CD4-positive, CD25-positive, alpha-beta regulatory T cell (primary cell): ENCODE data around the gene CEP83. TPM values are rescaled to one million over a fixed set of nuclear protein-coding genes. Genes with fewer than 3 reads are reported as not detected.
A peak's percentile ranks its signal among the peaks of the same experiment; 100 is the strongest.

Experiments used
- ATAC-seq, 2 donors: fragments of 150-1000 bp; cut with Tn5 transposase; one replicate each; pipeline ENCODE4 v1.10.0; 2021; ENCODE audit warnings: low read depth in 2 of 2, moderate number of reproducible peaks in 2 of 2, moderate library complexity in 1 of 2
- DNase-seq, 3 donors: peaks; one replicate each; pipeline versions ENCODE4 v3.0.0 to v3.0.0-alpha.2; 2012 to 2022; ENCODE audit warnings: mixed read lengths in 1 of 3
- H3K27ac ChIP-seq: one replicate; pipeline ENCODE4 v1.7.0; 2013; ENCODE audit warnings: mild to moderate bottlenecking, low read length; ENCODE audit not compliant: insufficient read depth, poor library complexity, severe bottlenecking
- H3K27me3 ChIP-seq: one replicate; pipeline ENCODE4 v1.7.0; 2013; ENCODE audit warnings: low read length; ENCODE audit not compliant: control insufficient read depth, insufficient read depth
- H3K36me3 ChIP-seq: one replicate; pipeline ENCODE4 v1.7.0; 2013; ENCODE audit warnings: mild to moderate bottlenecking, low read length, moderate library complexity; ENCODE audit not compliant: control insufficient read depth, insufficient read depth
- H3K4me1 ChIP-seq: 2 replicates; pipeline ENCODE4 v1.7.0; 2013; ENCODE audit warnings: mild to moderate bottlenecking, low read length; ENCODE audit not compliant: insufficient read depth, control insufficient read depth, poor library complexity, severe bottlenecking
- H3K4me3 ChIP-seq: one replicate; pipeline ENCODE4 v1.7.0; 2013; ENCODE audit warnings: low read depth, mild to moderate bottlenecking, low read length, moderate library complexity
- H3K9me3 ChIP-seq, 2 experiments: 1 replicate in 1 of 2; 2 replicates in 1 of 2; pipeline ENCODE4 v1.7.0; 2013; ENCODE audit warnings: low read length in 2 of 2, mild to moderate bottlenecking in 1 of 2, moderate library complexity in 1 of 2; ENCODE audit not compliant: control insufficient read depth in 2 of 2
- H3K27ac Mint-ChIP-seq, 3 donors: one replicate each; pipeline ENCODE4 v1.8.0; 2020 to 2022; ENCODE audit warnings: mild to moderate bottlenecking in 3 of 3, mixed read lengths in 3 of 3, moderate library complexity in 2 of 3
- H3K27me3 Mint-ChIP-seq: one replicate; pipeline ENCODE4 v1.8.0; 2022; ENCODE audit warnings: mild to moderate bottlenecking, mixed read lengths
- H3K36me3 Mint-ChIP-seq: one replicate; pipeline ENCODE4 v1.8.0; 2020; ENCODE audit warnings: mixed read lengths
- H3K4me1 Mint-ChIP-seq, 4 donors: one replicate each; pipeline ENCODE4 v1.8.0; 2020 to 2022; ENCODE audit warnings: mixed read lengths in 4 of 4, mild to moderate bottlenecking in 1 of 4
- H3K4me3 Mint-ChIP-seq, 4 donors: one replicate each; pipeline ENCODE4 v1.8.0; 2020 to 2022; ENCODE audit warnings: mild to moderate bottlenecking in 4 of 4, mixed read lengths in 4 of 4, moderate library complexity in 3 of 4
- H3K9me3 Mint-ChIP-seq, 7 donors: one replicate each; pipeline ENCODE4 v1.8.0; 2020 to 2022; ENCODE audit warnings: mixed read lengths in 7 of 7, mild to moderate bottlenecking in 3 of 7, moderate library complexity in 2 of 7
- polyA plus RNA-seq, 4 donors: library from polyadenylated mRNA; unstranded; fragments of 300-500 nt; fragmentation: Illumina TruSeq; gene quantifications; one replicate each; pipeline ENCODE4 v1.2.3, GENCODE V29; 2021
- total RNA-seq: library from RNA; stranded (reverse); gene quantifications from one replicate; pipeline ENCODE4 v1.2.3, GENCODE V29; 2022

Gene CEP83
- total and polyA plus RNA-seq, 5 donors from 2014 or later: 3.7 to 14.2 (median 5.1) TPM

DNA sequence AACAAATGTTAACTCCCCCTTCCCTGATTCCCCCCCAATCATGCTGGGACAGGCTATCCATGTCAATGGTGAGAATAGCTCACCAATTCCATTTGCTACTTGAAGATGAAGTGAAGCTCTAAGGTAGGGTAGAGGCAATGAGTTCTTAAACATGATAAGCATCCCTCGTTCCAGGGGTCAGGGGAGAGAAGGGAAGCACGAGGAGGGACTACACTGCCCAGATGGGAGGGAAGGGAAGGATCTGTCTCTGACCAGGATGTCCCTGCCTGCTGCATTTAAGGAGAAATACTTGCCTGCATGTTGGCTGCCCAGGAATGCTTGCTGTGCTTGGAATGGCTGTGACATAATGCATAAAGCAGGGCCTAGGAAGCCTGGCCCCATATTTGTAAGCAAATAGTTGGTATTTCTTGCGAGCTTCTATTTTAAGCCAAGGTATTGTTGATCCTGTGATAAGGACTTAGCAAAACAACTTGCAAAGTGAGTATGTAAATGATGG, 155.1 kb downstream of the CEP83 start:
- H3K27ac ChIP-seq: no peak overlapping the region
- H3K4me3 ChIP-seq: no peak overlapping the region
- Mint-ChIP-seq H3K4me1 (peaks cover 0 to 23% (median 10%) of the 10 kb centered on the region in 4 donors), H3K36me3 (peaks cover 64% of the 10 kb centered on the region), H3K27me3 (no peaks in the 10 kb centered on the region), H3K4me3 (no peak overlapping the region), H3K9me3 (peaks cover 0 to 2% (median 0%) of the 10 kb centered on the region in 7 donors), H3K27ac (peak overlapping the region in 2 of 3 donors; percentile 64 to 85)
- no peaks in the 10 kb centered on the region for H3K27me3 ChIP-seq
- no peak for ATAC-seq
- DNase-seq: no peak
- H3K4me1 ChIP-seq: peaks cover 6% of the 10 kb centered on the region
- peaks cover 48% of the 10 kb centered on the region for H3K36me3 ChIP-seq
- no peaks in the 10 kb centered on the region for H3K9me3 ChIP-seq

GRCh38 chr12:94304012-94304411, 155.7 kb downstream of the CEP83 start:
- H3K36me3 ChIP-seq: peaks cover 48% of the 10 kb centered on the region
- peak overlapping the region in 1 of 3 donors; percentile 64 for H3K27ac Mint-ChIP-seq
- H3K4me1 Mint-ChIP-seq: peaks cover 0 to 18% (median 10%) of the 10 kb centered on the region in 4 donors
- DNase-seq: peak in 1 of 3 donors; percentile 20
- no peaks in the 10 kb centered on the region for H3K27me3 ChIP-seq
- no peaks in the 10 kb centered on the region for H3K9me3 ChIP-seq
- no peak for ATAC-seq
- peaks cover 6% of the 10 kb centered on the region for H3K4me1 ChIP-seq
- no peak overlapping the region for H3K4me3 ChIP-seq
- H3K36me3 Mint-ChIP-seq: peaks cover 61% of the 10 kb centered on the region
- H3K9me3 Mint-ChIP-seq: peaks cover 0 to 2% (median 0%) of the 10 kb centered on the region in 7 donors
- no peak overlapping the region for H3K4me3 Mint-ChIP-seq
- no peak overlapping the region for H3K27ac ChIP-seq
- no peaks in the 10 kb centered on the region for H3K27me3 Mint-ChIP-seq

DNA sequence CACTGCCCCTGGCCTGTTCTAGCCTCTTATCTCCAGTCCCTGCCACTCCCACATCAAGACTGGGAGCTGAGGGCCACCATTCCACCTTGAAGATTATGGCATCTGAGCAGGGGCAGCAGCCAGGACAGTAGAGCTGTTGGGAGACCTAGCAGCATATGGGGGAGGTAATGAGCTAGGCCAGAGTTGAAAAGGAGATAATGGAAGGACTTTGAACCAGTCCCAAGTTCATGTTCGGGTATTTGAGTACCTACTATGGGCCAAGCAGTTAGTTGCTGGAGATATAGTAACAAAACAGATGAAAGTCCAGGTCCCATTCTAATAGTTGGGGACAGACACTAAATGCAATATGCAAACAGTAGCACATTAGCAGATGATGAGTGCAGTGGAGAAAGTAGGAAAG, 159.8 kb downstream of the CEP83 start:
- Histone ChIP-seq H3K36me3 (peaks cover 43% of the 10 kb centered on the region), H3K27me3 (no peaks in the 10 kb centered on the region), H3K27ac (no peak overlapping the region), H3K4me3 (no peak overlapping the region), H3K9me3 (no peaks in the 10 kb centered on the region), H3K4me1 (no peaks in the 10 kb centered on the region)
- no peaks in the 10 kb centered on the region for H3K27me3 Mint-ChIP-seq
- H3K36me3 Mint-ChIP-seq: peaks cover 60% of the 10 kb centered on the region
- H3K4me1 Mint-ChIP-seq: peaks cover 0 to 8% (median 3%) of the 10 kb centered on the region in 4 donors
- ATAC-seq (no peak), DNase-seq (no peak)
- peaks cover 0 to 3% (median 0%) of the 10 kb centered on the region in 7 donors for H3K9me3 Mint-ChIP-seq
- peak overlapping the region in 1 of 3 donors; percentile 69 for H3K27ac Mint-ChIP-seq
- no peak overlapping the region for H3K4me3 Mint-ChIP-seq

GRCh38 chr12:94297876-94298505, 161.7 kb downstream of the CEP83 start:
- peaks cover 0 to 3% (median 0%) of the 10 kb centered on the region in 7 donors for H3K9me3 Mint-ChIP-seq
- Histone ChIP-seq H3K4me3 (no peak overlapping the region), H3K27me3 (no peaks in the 10 kb centered on the region), H3K9me3 (no peaks in the 10 kb centered on the region), H3K4me1 (no peaks in the 10 kb centered on the region), H3K36me3 (peaks cover 35% of the 10 kb centered on the region), H3K27ac (no peak overlapping the region)
- H3K36me3 Mint-ChIP-seq: peaks cover 63% of the 10 kb centered on the region
- H3K27me3 Mint-ChIP-seq: no peaks in the 10 kb centered on the region
- no peak overlapping the region for H3K4me3 Mint-ChIP-seq
- H3K4me1 Mint-ChIP-seq: peaks cover 0 to 8% (median under 1%) of the 10 kb centered on the region in 4 donors
- ATAC-seq (no peak), DNase-seq (no peak)
- no peak overlapping the region for H3K27ac Mint-ChIP-seq

- no peak overlapping the region for H3K4me3 Mint-ChIP-seq
- peaks cover 0 to 3% (median 0%) of the 10 kb centered on the region in 7 donors for H3K9me3 Mint-ChIP-seq
- no peak overlapping the region for H3K27ac Mint-ChIP-seq
- Histone ChIP-seq H3K4me3 (no peak overlapping the region), H3K27me3 (no peaks in the 10 kb centered on the region), H3K27ac (no peak overlapping the region), H3K9me3 (no peaks in the 10 kb centered on the region), H3K36me3 (peaks cover 30% of the 10 kb centered on the region), H3K4me1 (no peaks in the 10 kb centered on the region)
- ATAC-seq (no peak), DNase-seq (no peak)
- peaks cover 0 to 4% (median under 1%) of the 10 kb centered on the region in 4 donors for H3K4me1 Mint-ChIP-seq
- H3K36me3 Mint-ChIP-seq: peaks cover 60% of the 10 kb centered on the region
- H3K27me3 Mint-ChIP-seq: no peaks in the 10 kb centered on the region
Measured at GRCh38 chr12:94297096-94297699, 162.5 kb downstream of the CEP83 start.

- no peak overlapping the region for H3K27ac ChIP-seq
- ATAC-seq (no peak), DNase-seq (no peak)
- no peaks in the 10 kb centered on the region for H3K27me3 ChIP-seq
- H3K36me3 Mint-ChIP-seq: peaks cover 50% of the 10 kb centered on the region
- no peaks in the 10 kb centered on the region for H3K4me1 Mint-ChIP-seq
- H3K27me3 Mint-ChIP-seq: no peaks in the 10 kb centered on the region
- H3K4me3 ChIP-seq: no peak overlapping the region
- H3K4me3 Mint-ChIP-seq: no peak overlapping the region
- peak overlapping the region in 1 of 3 donors; percentile 36 for H3K27ac Mint-ChIP-seq
- no peaks in the 10 kb centered on the region for H3K9me3 ChIP-seq
- H3K36me3 ChIP-seq: peaks cover 19% of the 10 kb centered on the region
- H3K9me3 Mint-ChIP-seq: no peaks in the 10 kb centered on the region
- H3K4me1 ChIP-seq: no peaks in the 10 kb centered on the region
Measured at GRCh38 chr12:94290353-94290752, 169.3 kb downstream of the CEP83 start.

DNA sequence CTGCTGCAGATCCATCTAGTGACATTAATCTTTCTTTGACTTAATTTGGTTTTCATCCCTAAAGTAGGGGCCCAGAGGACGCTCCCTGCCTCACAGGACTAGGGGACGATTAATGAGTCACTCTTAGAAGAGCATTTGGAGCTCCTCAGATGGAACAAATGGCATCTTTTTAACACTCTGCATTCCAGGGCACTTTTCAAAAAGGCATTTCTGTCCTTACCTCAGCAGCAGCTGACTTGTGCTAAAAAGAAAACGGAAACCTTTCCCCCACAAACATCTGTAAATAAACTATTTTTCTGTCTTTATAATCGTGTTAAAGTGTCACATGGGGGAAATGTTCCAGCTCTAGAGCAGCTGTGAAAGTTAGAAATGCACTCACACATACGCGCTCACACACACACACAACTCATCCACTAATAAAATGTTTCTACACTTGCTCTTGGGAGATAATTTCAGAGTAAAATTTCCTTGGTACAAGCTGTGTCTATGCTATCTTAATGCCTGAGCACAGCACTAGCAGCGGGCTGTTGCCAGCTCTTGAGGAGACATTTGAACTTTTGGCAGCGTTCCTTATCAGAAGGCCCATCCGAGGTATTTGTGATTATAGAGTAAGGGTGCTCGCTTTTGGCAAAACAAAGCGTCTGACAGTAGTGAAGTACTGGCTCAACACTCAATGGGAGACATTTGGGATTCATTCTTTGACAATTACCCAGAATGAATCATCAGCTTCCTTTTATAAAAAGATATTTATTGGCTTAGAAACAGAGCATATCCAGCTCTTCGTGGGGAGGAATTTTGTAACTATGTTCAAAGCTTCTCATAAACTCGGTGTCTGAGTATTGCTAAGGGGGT, 170.0 kb downstream of the CEP83 start:
- Mint-ChIP-seq H3K4me1 (peaks cover 0 to 4% (median under 1%) of the 10 kb centered on the region in 4 donors), H3K9me3 (no peaks in the 10 kb centered on the region), H3K27me3 (no peaks in the 10 kb centered on the region), H3K27ac (peak overlapping the region in 2 of 3 donors; percentile 18 to 41), H3K4me3 (no peak overlapping the region), H3K36me3 (peaks cover 51% of the 10 kb centered on the region)
- no peaks in the 10 kb centered on the region for H3K9me3 ChIP-seq
- H3K4me3 ChIP-seq: no peak overlapping the region
- H3K27me3 ChIP-seq: no peaks in the 10 kb centered on the region
- no peak for DNase-seq
- no peak for ATAC-seq
- no peaks in the 10 kb centered on the region for H3K4me1 ChIP-seq
- H3K36me3 ChIP-seq: peaks cover 15% of the 10 kb centered on the region
- no peak overlapping the region for H3K27ac ChIP-seq
